Smooth muscle cell (in vitro differentiated cells): ENCODE results near the gene CNRIP1. TPM values are rescaled to one million over a fixed set of nuclear protein-coding genes. Genes with fewer than 3 reads are reported as not detected.

ENCODE experiments used
- DNase-seq: peaks from one replicate; lab custom pipeline; 2025; ENCODE audit not compliant: unreplicated experiment; lab: John Stamatoyannopoulos, UW
- H2AFZ ChIP-seq: fragments of 200-600 bp; sonication (generic); 2 replicates; pipeline ENCODE4 v1.6.0; 2016; ENCODE audit warnings: antibody characterized with exemption, low read depth, mild to moderate bottlenecking
- H3F3A ChIP-seq: fragments of 200-600 bp; sonication (generic); 2 replicates; pipeline ENCODE4 v1.6.0; 2017; ENCODE audit warnings: antibody characterized with exemption, low read depth
- H3K27ac ChIP-seq: fragments of 200-600 bp; sonication (generic); 2 replicates; pipeline ENCODE4 v1.5.1; 2016; ENCODE audit warnings: low read depth, mild to moderate bottlenecking
- H3K27me3 ChIP-seq: fragments of 200-600 bp; sonication (generic); 2 replicates; pipeline ENCODE4 v1.6.1; 2016; ENCODE audit warnings: low read depth, mild to moderate bottlenecking
- H3K36me3 ChIP-seq: fragments of 200-600 bp; sonication (generic); 2 replicates; pipeline ENCODE4 v1.5.1; 2016; ENCODE audit warnings: low read depth
- H3K4me1 ChIP-seq: fragments of 200-600 bp; sonication (generic); 2 replicates; pipeline ENCODE4 v1.5.1; 2016; ENCODE audit warnings: low read depth
- H3K4me2 ChIP-seq: fragments of 200-600 bp; sonication (generic); 2 replicates; pipeline ENCODE4 v1.6.0; 2016; ENCODE audit warnings: mild to moderate bottlenecking
- H3K4me3 ChIP-seq: fragments of 200-600 bp; sonication (generic); 2 replicates; pipeline ENCODE4 v1.5.1; 2016; ENCODE audit warnings: mild to moderate bottlenecking
- H3K79me2 ChIP-seq: fragments of 200-600 bp; sonication (generic); 2 replicates; pipeline ENCODE4 v1.6.0; 2016; ENCODE audit warnings: low read depth, mild to moderate bottlenecking
- H3K9ac ChIP-seq: fragments of 200-600 bp; sonication (generic); 2 replicates; pipeline ENCODE4 v1.6.0; 2016; ENCODE audit warnings: low read depth
- H3K9me3 ChIP-seq: fragments of 200-600 bp; sonication (generic); replicated peaks from 2 replicates; pipeline ENCODE4 v1.5.1; 2016; ENCODE audit warnings: low read depth
- H4K20me1 ChIP-seq: fragments of 200-600 bp; sonication (generic); 2 replicates; pipeline ENCODE4 v1.6.0; 2016; ENCODE audit warnings: low read depth
- WGBS: methylation state at CpG from one replicate; pipeline ENCODE4 v1.1.7; 2016; ENCODE audit warnings: low lambda C conversion rate; 5-methylcytosine and 5-hydroxymethylcytosine counted together
- polyA plus RNA-seq: library from polyadenylated mRNA; unstranded; fragments of >200 nt; fragmentation: Nextera tagmentation; extraction: Ambion mirVana; gene quantifications from 2 replicates; pipeline ENCODE4 v1.2.1, GENCODE V29; 2016
- total RNA-seq: library from RNA; depleted of rRNA; stranded (reverse); fragments of >200 nt; gene quantifications from 2 replicates; pipeline ENCODE4 v1.2.3, GENCODE V29; 2014
- TF ChIP-seq, protein P1 (sequence below): fragments of 200-600 bp; sonication (generic); IDR thresholded peaks from 2 replicates; pipeline ENCODE4 v1.5.1; 2017; ENCODE audit warnings: borderline replicate concordance, mild to moderate bottlenecking, antibody characterized with exemption; ENCODE audit not compliant: insufficient read depth, poor library complexity, severe bottlenecking

Gene CNRIP1
- total and polyA plus RNA-seq, 2 experiments from 2014 or later: 1.7 to 3.0 TPM

DNA sequence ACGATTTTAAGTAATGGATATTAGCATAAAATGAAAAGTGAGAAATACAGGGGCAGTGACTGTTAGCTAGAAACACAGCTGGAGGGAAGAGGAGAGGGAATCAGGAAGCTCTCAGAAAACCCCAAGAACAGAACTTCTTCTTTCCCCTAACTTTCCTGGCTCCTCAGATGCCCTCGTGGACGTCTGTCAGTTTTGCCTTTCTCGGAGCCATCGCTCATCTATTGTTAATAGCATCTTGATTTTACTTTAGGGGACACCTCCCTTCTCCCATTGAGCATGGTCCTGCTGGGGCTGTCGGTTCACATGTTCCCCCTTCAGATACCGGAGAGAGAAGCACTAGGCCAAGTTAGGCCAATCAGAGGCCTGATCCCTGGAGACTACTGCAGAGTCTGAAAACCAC is 43.0 kb upstream of the CNRIP1 start:
- peaks cover under 1% of the 10 kb centered on the region for H3F3A ChIP-seq
- H2AFZ ChIP-seq: no peak overlapping the region
- H3K36me3 ChIP-seq: no peaks in the 10 kb centered on the region
- TF ChIP-seq, protein P1, sequence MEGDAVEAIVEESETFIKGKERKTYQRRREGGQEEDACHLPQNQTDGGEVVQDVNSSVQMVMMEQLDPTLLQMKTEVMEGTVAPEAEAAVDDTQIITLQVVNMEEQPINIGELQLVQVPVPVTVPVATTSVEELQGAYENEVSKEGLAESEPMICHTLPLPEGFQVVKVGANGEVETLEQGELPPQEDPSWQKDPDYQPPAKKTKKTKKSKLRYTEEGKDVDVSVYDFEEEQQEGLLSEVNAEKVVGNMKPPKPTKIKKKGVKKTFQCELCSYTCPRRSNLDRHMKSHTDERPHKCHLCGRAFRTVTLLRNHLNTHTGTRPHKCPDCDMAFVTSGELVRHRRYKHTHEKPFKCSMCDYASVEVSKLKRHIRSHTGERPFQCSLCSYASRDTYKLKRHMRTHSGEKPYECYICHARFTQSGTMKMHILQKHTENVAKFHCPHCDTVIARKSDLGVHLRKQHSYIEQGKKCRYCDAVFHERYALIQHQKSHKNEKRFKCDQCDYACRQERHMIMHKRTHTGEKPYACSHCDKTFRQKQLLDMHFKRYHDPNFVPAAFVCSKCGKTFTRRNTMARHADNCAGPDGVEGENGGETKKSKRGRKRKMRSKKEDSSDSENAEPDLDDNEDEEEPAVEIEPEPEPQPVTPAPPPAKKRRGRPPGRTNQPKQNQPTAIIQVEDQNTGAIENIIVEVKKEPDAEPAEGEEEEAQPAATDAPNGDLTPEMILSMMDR: no peak
- H4K20me1 ChIP-seq: no peaks in the 10 kb centered on the region
- no peaks in the 10 kb centered on the region for H3K4me1 ChIP-seq
- no peaks in the 10 kb centered on the region for H3K9me3 ChIP-seq
- no peak overlapping the region for H3K27ac ChIP-seq
- no peaks in the 10 kb centered on the region for H3K27me3 ChIP-seq
- no peak overlapping the region for H3K4me2 ChIP-seq
- H3K79me2 ChIP-seq: no peaks in the 10 kb centered on the region
- 93% methylated on average over 7 of the region's 7 CpGs for WGBS
- no peak overlapping the region for H3K4me3 ChIP-seq
- H3K9ac ChIP-seq: no peak overlapping the region
- no peak for DNase-seq

DNA sequence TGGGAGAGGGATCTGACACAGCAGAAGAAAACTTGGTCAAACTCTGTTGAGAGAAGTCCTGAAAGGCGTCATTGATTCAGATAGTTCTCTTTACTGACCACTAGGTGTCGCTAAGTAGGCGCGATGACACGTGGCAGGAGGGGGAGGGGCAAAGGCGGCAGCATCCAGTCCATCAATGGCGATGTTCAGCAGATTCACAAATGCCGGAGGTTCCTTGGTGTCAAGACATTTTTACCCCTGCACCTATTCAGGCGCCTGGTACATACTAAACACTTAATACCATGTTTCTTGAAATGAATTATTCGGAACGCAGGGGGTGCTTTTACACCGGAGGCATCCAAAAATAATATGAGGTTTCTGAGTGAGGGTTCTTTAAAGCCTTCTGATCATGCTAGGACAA is 42.3 kb upstream of the CNRIP1 start:
- H3K9ac ChIP-seq: no peak overlapping the region
- TF ChIP-seq, protein P1: peak; percentile 64
- no peak overlapping the region for H3K4me3 ChIP-seq
- H3K9me3 ChIP-seq: no peaks in the 10 kb centered on the region
- H3K79me2 ChIP-seq: no peaks in the 10 kb centered on the region
- H2AFZ ChIP-seq: no peak overlapping the region
- no peaks in the 10 kb centered on the region for H4K20me1 ChIP-seq
- no peak for DNase-seq
- no peaks in the 10 kb centered on the region for H3K4me1 ChIP-seq
- 32% methylated on average over 12 of the region's 12 CpGs for WGBS
- H3K27me3 ChIP-seq: no peaks in the 10 kb centered on the region
- no peak overlapping the region for H3K27ac ChIP-seq
- H3F3A ChIP-seq: no peaks in the 10 kb centered on the region
- no peaks in the 10 kb centered on the region for H3K36me3 ChIP-seq
- H3K4me2 ChIP-seq: no peak overlapping the region

DNA sequence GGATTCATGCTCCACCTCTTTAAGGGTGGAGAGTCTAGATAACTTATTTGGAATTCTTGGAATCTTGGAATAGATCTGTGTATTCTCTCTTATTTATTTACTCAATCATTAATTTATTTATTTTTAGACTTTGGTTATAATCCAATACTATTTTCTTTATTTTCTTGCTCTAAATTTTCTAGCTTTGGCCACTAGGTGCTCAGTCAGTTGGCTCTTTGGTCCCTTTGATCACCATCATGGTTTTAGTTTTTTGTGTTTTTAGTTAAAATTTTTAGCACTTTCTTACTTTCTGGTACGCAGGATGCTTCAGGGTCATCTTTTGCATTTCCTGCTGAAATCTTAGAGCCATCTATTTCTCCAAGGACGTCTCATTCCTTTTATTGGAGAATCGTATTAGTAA is 40.1 kb upstream of the CNRIP1 start:
- Histone ChIP-seq H3K27me3 (no peaks in the 10 kb centered on the region), H3K4me3 (no peak overlapping the region), H3K4me1 (no peaks in the 10 kb centered on the region), H3K79me2 (no peaks in the 10 kb centered on the region), H3K27ac (no peak overlapping the region), H3K4me2 (no peak overlapping the region), H4K20me1 (no peaks in the 10 kb centered on the region), H3K36me3 (no peaks in the 10 kb centered on the region), H3K9ac (no peak overlapping the region), H2AFZ (no peak overlapping the region), H3K9me3 (no peaks in the 10 kb centered on the region), H3F3A (no peaks in the 10 kb centered on the region)
- TF ChIP-seq, protein P1: no peak
- 69% methylated on average over 3 of the region's 3 CpGs for WGBS
- no peak for DNase-seq

DNA sequence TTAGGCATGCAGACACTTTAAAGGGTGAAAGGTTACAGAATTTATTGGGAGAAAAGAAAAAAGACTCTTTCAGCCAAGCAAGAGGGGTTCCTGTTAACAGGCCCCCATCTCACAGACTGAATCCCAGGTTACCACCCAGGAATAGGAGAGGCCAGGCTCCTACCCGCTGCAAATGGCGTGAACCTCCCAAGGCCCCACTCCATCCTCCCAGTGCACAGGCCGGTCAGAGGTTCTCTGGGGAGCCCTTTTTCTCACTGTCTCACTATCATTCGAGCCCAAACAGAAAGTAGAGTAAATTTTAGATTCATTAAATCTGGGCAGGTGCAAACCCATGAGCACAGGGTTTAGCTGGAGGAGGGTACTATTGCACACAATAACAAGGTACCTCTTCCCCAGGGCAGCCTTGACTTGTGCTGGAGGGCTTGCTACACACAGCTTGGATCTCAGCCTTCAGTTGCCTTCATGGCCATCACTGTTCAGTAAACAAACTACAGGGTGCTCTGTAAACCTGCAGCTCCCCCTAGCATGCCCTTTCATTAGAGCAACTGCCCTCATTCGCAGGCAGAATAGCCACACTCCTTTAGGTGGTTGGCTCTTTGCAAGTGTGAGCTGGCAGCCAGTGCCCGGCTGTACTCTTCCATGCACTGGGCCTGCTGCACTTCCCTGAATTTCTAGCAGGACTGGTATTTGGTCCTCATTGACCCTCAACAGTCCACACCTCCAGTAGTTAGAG is 38.0 kb upstream of the CNRIP1 start:
- Histone ChIP-seq H3K4me1 (no peaks in the 10 kb centered on the region), H2AFZ (no peak overlapping the region), H3K4me3 (no peak overlapping the region), H3K4me2 (no peak overlapping the region), H3F3A (no peaks in the 10 kb centered on the region), H3K36me3 (no peaks in the 10 kb centered on the region), H3K79me2 (no peaks in the 10 kb centered on the region), H3K9ac (no peak overlapping the region), H3K27ac (no peak overlapping the region), H4K20me1 (no peaks in the 10 kb centered on the region), H3K9me3 (no peaks in the 10 kb centered on the region), H3K27me3 (no peaks in the 10 kb centered on the region)
- TF ChIP-seq, protein P1: no peak
- 73% methylated on average over 6 of the region's 6 CpGs for WGBS
- DNase-seq: no peak
